Hepatic stellate cell (primary cell): ENCODE measurements around the gene PSD2.

Source experiments
- DNase-seq: peaks from one replicate; pipeline ENCODE4 v3.0.0; 2011; ENCODE audit warnings: low spot score

PSD2 gene

DNA sequence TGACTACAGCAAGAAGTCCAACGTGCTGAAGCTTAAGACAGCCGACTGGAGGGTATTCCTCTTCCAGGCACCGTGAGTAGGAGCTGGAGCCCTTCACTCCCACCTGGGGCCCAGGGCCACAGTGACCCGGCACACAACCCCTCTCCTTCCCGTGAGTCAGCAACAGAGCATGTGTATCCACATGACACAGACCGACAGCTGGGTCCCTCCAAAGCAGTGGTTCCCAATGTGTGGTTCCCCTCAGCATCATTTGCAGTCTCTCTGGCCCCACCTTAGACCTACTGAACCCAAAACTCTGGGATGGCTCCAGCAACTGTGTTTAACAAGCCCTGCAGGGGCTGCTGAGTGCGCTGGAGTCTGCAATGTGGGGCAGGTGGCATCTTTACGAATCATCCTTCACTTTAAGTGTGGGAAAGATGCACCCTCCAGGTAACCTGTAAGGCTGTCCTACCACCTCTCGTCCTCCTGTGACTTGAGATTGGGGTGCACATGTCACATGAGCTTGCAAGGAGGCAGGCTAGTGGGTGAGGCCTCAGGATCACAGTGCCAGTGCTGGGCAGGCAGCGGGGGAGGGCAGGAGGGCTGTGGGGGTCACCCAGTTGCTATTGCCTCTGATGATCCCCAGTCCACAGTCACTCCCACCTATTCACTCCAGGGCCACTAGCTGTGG, 42.2 kb downstream of the PSD2 start:
- DNase-seq, result no peak

DNA sequence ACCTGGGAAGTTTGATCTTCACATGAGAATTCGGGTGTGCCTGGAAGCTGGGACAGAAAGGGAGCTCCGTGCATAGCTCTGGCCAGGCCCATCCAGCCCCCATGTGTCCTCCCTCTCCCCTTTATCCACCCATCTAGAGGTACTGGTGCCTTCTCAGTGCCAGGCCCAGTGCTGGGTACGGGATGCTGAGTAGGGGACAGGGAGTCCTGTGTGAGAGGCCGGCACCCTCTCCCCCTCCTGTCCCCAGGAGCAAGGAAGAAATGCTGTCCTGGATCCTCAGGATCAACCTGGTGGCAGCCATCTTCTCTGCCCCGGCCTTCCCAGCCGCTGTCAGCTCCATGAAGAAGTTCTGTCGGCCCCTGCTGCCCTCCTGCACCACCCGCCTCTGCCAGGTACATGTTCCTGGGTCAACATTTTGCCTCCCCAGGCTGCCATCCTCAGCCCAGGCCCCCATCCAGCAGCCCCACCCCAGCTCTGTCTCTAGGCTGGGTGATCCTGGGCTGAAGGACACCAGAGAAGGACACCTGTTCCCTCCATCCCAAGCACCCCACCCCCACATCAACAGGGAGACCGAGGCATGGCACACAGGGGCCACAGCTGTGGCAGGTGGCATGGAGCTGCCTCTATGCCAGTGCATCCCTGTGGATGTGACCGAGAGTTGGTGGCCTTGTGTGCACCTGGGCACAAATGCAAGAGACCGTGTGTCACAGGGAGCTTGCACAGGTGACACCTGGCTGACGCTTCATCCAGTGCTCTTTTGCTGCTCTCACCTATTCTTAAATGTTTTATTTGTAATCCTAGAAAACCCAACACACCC, 43.0 kb downstream of the PSD2 start:
- no peak for DNase-seq

DNA sequence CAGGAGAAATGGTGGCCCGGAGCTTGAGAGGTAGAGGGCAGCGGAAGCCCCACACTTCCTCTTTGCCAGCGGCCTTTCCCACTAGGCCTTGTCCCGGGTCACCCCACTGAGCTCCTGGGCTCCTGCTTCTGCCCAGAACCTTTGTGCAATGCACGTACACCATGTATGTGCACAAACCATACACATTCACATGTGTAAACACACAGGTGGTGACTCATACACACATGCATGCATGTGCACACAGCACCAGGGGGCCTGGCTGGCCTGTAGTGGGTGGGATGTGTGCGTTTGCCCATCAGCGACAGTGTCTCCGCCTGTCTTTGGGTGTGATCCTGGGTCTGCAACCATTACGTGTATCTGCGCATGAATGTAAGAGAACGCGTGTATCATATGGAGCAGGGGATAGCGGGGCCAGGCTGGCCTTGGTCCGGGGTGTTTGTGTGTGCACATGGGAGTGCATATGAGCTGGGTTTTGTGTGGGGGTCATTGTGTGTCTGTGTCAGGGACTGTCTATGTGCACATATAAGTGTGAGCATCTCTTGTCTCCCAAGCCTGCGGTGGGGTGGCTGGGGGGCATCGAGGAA, 43.7 kb downstream of the PSD2 start:
- no peak for DNase-seq

DNA sequence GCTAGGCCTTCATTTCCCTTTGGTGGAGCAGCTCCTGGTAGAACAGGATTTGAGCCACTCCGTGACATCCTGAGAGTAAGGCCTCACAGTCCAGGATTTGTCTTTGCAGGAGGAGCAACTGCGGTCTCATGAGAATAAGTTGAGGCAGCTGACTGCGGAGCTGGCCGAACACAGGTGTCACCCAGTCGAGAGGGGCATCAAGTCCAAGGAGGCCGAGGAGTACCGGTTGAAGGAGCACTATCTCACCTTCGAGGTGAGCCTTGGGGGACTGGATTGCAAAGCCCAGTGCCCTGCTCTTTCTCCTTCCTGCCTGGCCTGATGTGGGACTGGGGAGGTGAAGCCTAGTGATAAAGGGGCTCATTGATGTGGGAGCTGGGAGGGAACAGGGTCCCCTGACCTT, 44.3 kb downstream of the PSD2 start:
- DNase-seq, result no peak

DNA sequence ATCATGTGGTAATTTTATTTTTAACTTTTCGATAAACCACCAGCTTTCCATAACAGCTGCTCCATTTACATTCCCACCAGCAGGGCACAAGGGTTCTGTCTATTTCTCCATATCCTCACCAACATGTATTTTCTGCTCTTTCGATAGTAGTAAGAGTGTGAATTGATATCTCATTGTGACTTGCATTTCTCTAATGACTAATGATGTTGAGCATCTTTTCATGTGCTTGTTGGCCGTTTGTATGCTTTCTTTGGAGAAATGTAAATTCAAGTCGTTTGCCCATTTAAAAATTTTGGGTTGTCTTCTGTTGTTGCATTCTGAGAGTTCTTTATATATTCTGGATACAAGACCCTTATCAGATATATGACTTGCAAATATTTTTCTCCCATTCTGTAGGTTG, 45.9 kb downstream of the PSD2 start:
- no peak for DNase-seq

DNA sequence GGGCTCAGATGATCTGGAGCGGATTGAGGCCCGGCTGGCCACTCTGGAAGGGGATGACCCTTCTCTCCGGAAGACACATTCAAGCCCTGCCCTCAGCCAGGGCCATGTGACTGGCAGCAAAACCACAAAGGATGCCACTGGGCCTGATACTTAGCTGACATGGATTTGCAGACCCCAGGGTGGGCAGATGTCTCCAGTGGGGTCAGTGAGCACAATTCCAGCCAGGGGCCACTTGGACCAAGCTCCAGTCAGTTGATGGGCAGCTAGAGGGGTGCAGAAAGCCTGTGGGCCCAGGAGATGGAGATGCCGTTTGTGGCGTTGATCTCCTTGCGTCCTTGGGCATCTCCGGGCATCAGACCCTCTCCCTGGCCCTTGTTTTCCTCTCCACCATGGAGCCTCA, 46.7 kb downstream of the PSD2 start:
- DNase-seq, result no peak

DNA sequence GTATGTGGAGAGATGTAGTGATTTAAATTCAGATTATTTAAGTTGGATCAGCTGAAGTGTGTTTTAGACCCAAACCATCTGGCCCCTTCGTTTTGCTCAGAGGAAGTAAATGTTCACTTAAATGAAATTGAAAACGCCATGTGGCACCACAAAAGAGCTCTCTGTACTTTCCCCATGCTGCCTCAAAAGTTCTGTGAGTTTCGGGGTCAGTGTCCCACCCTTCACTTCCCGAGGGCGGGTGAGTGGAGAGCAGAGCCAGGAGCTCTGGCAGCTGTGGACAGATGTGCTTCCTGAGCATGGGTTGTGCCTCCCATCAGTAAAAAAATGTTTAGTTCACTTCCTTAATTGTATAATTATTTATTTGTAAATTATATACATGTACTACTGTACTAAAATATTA, 48.4 kb downstream of the PSD2 start:
- DNase-seq, result no peak

DNA sequence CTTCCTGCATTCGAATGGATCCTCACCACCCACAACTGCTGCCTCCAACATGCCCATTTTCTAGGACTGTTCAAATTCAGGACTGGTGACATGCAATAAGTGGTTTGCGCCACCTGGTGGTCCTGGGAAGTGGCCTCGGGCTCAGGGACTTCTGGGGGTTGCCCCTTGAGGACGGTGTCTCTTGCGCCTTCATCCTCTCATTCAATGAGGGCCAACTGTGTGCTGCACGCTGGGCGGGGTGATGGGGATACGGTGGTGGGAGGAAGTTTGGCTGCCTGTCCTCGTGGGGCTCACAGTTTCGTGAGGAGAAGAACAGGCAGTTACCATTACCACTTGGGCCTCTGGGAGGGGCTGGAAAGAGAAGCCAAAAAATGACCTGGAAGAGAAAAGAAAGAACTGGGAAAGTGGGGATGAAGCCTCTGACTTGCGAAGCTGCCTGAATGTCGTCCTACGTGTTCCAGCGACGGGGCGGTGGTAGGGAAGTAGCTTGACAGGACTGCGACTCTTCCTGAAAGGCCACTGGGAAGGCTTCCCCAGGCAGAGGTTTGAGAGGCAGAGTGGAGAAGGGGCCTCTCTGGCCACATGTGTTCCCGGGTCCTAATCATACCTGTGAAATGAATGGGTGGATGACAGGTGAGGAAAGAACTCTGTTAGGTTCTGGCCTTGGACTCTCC, 49.0 kb downstream of the PSD2 start:
- peak; percentile 79 for DNase-seq

DNA sequence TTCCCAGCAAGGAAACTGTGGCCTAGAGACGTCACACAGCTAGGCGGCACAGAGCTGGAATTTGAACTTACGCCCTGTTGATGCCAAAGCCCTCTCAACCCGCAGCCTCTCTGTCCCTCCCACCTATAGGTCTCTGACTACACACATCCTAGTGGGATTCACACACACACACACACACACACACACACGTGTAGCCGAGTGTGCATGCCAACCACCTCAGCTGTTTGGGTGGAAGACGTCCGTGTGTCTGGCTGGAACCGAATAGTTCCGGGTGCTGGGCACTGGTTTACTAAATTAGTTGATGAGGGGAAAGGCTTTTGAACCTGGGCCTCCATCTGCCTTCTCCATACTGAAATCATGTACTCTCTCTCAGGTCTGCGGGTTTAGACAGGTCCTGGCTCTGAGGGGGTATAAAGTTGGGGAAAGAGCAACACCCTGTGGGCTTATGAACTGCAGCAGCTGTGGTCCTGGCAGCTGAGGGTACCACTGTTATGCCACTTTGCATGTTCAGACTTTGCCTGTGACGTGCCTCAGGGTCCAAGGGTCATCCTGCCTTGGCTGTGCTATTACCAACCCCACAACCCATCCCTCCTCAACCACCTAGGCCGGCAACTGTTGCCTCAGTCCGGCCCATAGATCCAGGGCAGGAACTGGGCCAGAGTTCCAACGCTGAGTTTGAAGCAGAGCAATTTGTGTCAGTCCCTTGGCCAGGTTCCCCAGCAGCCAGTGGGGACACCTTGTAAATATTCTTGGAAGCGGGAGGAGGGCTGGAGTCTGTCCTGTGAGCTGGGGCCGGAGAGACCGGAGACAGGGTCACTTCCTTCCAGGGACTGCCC, 50.5 kb downstream of the PSD2 start:
- DNase-seq, result no peak

DNA sequence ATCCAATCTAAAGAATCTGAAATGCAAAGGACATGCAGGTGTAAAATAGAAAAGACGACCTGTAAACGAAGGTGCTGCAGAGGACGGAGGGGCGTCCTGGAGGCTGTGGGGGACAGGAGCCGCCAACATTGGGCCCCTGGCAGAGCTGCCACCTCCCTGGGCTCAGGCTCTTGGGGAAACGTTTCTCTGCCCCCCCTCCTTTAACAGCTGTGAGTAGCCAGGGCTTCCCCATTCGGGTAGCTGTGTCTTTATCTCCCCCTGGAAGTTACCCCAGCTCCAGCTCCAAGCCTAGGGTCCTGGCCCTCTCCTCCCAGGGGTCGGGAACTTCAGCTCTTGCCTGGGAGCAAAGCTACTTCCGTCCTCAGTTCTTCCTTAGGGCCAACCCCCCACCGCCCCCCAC, 51.5 kb downstream of the PSD2 start:
- DNase-seq, result no peak

DNA sequence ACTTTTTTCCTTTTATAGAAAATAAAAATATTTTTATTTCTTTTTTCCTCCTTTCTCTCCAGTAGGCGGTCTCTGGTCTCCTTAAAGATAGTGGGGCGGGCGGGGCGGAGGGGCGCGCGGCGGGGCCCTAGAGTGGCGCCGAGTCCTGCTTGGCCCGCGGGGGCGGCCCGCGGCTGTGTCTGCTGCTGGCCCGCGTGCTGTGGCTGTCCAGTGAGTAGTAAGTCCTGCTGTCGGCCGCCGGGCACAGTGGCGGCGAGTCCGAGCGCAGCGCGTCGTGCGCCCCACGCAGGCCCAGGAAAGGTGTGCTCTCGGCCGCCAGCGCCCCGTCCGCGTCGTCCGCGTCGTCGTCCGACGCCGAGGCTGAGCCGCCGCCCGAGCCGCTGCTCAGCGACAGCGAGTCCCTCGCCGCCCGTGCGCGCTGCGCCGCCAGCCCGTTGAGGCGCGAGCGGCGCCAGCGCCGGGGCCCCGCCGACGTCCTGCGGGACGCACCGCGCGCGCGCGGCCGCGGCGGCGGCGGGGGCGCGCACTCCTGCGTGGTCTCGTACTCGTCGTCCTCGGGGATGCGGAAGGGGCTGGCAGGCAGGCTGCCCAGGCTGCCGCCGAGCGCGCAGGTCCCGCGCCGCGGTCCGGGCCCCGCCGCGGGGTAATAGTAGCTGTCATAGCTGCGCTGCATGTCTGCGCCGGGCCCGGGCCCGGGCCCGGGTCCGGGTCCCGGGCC, 52.3 kb downstream of the PSD2 start:
- DNase-seq, result no peak

DNA sequence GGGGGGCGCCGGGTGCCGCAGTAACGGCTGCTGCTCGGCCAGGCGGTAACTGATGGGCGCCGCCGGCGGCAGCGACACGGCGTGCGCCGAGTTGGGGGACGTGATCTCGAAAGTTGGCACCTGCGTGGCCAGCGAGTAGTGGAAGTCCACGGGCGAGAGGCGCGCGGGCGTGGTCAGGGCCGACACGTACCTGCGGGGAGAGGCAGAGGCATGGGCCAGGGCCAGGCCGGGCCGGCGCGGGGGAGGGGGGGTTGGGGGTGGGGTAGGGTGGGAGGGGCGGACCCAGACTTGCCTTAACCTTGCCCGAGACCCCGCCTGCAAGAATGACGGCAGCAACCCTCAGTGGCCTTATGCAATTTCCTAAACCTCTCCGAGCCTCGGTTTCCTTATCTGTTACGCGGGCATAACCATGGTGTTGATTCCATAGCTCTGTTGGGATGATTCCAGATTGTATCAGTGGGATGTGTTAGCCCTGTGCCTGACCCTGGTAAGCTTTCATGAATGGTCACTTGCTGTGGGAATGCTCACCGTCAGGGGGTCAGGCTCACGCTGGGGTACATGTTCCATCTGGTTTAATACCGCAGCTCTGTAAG, 53.0 kb downstream of the PSD2 start:
- no peak for DNase-seq

DNA sequence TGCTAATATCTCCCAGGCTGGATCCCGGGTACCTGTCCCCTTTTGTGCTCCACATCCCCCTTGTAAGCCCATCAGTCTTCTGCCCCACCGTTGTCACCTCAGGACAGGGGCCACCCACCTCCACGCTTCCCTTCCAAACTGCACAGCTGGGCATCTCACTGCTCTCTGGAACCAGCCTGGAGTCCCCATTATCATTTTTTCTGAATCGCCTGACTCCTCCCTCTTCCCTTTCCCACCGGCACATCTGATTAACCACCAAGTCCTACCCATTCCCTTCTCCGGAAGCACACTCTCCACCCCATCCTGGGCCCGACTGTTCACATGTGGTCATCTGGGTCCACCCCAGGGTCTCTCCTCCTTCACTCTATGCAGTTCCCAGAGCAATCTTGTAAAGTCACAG, 53.9 kb downstream of the PSD2 start:
- no peak for DNase-seq

DNA sequence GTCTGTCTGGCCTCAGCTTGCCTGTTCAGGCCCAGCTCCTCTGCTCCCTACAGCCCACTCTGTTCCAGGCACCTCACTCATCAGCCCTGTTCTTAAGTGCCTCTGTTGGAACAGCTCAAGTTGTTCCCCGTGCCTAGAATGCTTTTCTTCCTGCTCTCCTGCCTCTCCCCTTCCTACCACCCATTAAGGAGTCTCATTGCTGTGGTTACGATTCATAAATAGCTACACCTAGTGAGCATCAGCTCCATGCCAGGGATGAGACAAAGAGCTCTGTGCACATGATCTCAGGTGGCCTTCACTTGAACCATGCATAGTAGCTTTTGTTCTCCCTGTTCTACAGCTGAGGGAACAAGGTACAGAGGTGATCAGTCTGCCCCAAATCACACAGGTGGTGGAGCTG, 54.3 kb downstream of the PSD2 start:
- no peak for DNase-seq

DNA sequence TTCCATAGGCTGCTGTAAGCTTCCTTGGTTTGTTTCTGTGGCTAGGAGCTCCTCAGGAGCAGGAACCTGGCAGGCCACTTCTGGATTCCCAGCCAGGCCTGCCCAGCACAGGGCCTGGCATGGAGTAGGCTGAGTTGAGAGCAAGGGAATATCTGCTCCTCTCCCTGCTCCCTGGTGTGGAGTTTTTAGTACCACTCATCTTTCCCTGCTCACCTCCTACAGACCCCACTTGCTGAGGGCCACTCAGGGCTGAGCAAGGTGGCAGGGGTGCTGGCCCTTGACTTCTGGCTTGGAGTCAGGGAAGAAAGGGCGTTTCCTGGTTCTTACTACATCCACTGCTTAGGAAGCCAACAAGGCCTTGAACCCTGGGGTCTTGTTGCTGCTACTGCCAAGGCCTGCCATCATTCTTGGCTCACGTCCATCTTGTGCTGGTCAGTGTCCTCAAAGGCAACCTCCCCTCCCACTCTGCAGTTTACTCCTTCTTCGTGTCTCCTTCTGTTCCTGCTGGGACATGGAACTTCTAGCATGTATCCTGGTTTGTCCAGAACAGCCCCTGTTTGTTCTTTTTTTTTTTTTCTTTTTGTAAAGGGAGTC, 54.9 kb downstream of the PSD2 start:
- no peak for DNase-seq

DNA sequence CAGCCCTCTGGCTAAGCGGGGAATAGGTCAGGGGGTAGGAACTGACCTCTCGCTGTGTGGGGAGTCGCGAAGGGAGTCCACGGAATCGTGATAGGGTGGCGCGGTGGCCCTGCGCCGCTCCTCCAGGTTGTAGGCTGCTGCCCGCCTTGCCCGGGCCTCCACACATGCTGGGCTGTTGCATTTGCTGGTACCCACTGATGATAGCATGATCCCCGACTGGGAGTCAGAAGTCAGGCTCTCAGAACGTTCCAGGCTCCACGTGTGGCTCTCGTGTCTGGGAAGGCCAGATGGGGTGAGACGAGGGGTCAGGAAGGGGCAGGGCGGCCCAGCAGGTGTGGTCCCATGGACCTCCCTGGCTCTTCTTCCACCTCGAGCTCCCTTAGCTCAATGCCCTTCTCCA, 56.0 kb downstream of the PSD2 start:
- no peak for DNase-seq

DNA sequence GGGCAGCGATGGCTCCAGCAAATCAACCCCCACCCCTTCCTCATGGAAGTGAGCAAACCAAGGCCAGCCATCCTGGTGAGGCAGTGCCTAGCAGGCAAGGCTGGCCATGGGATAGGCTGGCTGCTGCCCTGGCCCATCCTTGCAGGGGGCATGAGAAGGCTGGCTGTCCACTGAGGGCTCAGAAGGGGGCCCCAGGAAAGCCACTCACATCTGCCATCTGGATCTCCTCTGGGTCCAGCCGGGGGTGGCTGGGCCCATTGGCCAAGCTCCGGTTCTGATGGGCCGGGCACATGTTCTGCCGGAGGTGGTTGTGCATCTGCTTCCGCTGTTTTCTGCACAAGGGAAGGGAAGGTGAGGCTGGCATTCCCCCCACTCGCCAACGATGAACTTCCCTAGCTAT, 57.1 kb downstream of the PSD2 start:
- DNase-seq, result no peak

DNA sequence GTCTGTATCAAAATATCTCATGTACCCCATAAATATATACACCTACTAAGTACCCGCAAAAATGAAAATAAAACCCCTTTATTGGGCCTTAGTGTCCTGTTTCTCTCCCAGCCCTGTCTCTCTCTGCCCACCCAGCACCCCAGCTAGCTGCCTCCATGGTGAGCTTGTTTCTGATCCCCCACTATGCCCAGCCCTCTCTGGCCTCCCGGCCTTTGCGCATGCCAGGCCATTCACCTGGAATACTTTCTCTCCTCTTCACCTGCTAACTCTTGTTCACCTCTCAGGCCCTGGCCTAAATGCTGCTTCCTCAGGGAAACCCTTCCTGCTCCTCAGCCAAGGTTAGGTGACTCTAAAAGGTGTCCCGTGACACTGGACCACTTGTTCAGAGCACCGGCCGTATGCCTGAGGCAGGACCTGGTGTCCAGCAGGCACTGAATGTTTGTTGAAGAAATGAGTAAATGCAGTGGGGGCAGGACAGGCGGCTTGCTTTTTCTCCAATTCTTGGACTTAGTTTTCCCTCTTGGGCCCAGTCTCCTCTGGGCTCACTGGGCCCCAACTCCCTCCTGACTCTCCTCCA, 58.5 kb downstream of the PSD2 start:
- DNase-seq, result no peak

DNA sequence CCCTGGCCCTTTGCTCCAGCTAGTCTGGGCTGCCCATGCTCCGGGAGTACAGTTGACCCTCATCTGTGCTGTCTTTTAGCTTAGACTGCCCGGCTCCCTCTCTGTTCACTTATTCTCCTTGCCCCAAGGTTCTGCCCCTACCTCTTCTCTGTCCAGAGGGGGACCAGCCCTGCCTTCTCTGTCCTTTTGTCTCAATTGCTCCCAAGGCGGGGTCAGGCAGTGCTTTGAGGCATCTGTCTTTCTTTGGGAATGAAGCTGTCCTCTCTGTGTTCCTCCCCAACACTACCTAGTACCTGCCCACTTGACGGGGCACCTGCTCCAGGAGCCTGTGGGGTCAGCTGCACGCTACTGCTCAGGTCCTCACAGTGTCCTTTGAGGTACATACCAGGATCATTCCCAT, 59.3 kb downstream of the PSD2 start:
- no peak for DNase-seq

DNA sequence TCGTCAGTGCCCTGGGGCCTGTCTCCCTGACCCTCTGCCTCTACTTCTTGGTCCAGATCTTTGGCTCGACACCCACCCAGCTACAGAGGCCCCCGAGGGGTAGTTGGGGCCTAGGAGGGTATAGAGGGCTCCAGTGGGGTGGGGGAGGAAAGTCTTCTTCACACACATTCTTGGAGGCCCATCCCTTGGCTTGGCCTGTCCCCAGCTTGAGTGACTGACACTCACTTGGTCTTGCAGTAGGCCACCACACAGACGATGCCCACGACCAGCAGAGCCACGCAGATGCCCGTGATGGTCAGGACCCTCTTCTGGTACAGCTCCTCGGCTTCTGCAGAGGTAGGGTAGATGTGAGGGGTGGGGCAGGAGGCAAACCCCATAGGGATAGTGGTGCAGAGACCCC, 59.8 kb downstream of the PSD2 start:
- no peak for DNase-seq
